IPS DF 4.7 (cell line): ENCODE results near the gene NMD3.
A peak's percentile ranks its signal among the peaks of the same experiment; 100 is the strongest.

Experiments
- DNase-seq: peaks from one replicate; pipeline ENCODE4 v3.0.0-alpha.2; 2013; ENCODE audit warnings: low spot score; ENCODE audit errors: extremely low read depth

NMD3 gene

DNA sequence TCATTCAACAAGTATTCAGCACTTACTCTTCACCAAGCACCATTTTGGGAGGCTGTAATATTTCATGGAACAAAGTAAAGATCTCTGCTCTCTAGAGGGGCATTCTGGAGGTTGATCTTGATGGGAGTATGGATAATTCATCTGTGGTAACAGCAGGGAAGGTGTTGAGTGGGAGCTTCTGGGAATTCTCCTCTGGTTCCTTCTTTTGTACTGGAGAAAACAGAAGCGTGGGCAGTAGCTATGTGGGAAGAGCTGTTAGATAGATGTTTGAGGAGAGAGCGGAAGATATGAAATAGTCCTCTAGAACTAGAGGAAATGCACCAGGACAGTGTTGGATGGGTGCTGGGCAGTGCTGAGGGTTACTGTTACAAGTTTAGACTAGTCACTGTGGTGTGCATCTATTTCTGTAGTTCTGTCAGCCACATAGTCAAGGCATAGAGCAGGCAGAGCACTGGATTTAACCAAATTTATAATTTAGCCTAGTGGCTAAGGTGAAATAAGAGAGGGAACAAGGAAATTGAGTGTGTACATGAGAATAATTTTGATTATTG, 9.6 kb downstream of the NMD3 start:
- no peak for DNase-seq

DNA sequence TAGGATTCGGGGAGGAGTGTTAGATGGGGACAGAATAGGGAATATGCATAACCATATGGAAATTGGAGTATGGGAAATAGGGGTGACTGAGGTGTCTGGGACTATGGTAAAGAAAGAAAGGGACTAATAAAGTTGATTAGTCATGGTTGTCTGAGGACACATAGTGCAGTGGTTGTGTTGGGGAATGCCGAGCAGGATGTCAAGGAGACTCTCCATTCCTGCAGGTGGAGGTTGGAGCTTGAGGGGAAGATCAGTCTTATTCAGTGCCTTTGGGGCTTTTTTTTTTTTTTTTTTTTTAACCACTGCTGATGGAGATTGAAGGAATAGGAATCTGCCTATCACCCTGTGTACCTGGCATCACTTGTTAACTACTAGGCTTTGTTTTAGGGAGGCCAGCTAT, 10.8 kb downstream of the NMD3 start:
- no peak for DNase-seq

DNA sequence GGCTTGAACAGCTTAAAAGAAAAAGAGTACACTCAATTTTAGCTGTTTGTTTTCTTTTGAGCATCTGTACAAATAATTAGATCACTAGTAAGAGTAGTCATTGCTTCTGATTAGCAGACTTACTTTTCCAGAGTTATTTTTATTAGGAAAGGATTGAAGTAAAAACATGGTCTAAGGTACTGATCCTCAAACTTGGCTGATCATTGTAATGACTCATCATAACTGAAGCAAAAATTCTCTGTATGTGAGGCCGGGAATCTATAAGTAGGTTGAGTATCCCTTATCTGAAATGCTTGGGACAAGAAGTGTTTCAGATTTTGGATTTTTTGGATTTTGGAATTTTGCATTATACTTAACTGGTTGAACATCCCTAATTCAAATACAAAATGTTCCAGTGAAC, 12.4 kb downstream of the NMD3 start:
- DNase-seq = no peak

DNA sequence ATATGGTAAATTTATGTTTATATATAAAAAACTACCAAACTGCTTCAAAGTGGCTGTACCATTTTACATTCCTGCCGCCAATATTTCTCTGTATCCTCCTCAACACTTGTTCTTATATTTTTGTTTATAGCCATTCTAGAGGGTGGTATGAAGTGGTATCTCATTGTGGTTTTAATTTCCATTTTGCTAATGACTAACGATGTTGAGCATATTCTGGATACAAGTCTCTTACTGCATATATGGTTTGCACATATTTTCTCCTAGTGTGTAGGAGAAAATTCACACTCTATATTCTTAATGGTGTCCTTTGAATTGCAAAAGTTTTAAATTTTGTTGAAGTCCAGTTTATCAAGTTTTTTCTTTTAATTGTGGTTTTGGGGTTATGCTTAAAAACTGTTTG, 15.1 kb downstream of the NMD3 start:
- no peak for DNase-seq

DNA sequence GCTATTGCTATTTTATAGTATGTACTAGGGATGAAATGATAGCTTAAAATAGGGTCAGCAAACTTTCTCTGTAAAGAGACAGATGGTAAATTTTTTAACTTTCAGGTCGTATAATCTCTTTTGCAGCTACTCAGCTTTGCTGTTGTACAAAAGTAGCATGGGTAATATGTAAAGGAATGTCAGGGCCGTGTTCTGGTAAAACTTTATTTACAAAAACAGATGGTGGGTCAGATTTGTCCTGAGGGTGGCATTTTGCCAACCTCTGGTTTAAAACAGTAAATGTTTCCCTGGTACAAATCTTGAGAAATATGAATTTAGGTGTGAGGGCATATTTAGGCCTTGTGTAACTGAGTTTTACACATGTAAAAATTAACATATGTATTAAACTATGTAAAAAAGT, 18.6 kb downstream of the NMD3 start:
- DNase-seq = no peak

DNA sequence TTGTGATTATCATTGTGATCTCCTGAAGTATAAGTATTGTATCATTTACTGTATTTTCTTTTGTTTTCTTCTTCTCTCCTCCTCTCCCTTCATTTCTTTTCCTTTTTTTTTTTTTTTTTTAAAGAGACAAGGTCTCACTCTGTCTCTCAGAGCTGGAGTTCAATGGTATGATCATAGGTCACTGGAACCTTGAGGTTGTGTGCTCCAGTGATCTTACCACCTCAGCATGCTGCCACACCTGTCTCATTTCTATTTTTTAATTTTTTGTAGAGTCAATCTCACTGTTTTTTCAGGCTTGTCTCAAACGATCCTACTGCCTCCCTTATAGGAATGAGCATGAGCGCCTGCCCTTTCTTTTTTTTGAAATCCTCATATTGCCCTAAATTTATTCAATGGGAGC, 23.4 kb downstream of the NMD3 start:
- no peak for DNase-seq

DNA sequence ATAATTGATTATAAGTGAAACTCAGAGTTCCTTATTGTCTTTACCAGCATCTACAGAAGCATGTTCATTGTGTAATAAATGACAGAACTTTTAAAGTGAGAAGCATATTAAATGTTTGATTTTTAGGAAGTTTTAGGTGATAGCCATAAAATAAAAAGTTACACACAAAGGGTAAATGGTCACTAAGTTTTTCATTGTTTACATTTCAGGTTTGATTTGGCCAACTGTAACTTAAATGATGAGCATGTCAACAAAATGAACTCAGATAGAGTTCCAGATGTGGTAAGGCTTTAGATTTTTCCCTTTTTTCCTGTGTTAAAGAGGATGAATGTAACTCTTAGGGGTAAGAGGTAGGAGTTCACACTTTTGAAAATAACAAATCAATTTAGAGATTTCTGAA, 25.9 kb downstream of the NMD3 start:
- DNase-seq = no peak

DNA sequence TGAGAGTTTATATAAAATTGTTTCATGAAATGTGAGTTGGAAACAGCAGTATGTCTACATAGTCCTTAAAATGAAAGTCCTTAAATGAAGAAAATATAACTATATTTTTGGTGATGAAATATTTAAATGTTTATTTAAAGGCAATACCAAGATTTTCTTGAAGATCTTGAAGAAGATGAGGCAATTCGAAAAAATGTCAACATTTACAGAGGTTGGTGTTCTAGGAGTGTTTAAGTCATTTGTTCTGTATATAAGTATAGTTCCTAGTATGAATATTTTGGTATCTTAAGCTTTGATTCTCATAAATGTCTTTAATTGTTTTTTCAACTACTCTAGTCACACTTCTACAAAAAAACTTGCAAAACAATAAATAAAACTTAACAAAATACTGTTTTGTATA, 29.0 kb downstream of the NMD3 start:
- no peak for DNase-seq

DNA sequence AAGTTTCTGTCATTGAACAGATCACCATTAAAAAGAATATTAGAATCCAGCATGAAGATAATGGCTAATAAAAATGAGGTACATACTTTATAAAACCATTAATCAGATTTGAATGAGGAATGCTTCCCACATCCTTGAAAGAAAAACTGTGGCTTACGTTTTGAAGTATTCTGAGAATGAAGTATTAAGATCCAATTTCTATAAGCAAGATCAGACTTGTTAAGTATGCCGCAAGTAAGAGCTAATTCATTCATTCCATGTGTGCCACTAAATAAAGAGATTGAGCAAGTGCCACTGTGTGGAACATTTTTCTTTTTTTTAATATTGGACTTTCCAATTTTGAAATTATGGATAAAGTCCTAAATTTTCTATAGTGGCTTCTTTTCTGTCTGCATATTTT, 30.6 kb downstream of the NMD3 start:
- DNase-seq = no peak

DNA sequence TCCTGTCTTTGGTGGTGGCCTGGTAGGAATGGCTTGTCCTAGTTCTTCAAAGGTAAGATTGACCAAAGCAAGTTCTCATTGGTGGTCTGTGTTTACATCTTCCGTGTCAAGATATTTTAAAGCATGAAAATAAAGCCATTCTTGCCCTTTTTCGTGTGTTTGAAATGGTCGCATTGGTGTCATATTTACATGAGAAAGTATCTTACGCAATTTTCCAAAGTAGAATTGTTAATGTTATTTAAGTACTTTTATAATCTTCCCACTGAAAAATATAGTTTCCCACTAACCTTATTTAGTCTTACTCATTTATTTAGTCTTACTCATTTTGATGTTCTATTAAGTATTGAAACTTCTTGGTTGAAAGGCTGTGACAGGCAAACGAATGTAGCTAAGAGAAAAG, 31.0 kb downstream of the NMD3 start:
- DNase-seq = no peak

DNA sequence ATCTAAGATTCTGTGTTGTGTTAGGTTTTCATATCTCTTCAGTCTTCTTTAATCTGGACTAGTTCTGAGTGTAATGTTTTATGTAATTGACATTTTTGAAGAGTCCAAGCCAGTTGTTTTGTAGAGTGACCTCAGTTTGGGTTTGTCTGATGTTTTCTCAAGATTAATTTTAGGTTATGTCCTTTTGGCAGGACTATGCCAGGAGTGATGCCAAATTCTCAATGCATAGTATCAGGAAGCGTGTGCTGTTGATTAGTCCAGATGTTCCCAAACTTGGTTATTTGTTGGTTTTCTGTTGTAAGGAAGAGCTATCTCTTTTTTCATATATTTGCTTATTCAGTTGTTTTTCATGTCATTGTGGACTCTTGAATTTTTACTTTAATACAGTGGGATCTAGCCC, 32.6 kb downstream of the NMD3 start:
- no peak for DNase-seq

DNA sequence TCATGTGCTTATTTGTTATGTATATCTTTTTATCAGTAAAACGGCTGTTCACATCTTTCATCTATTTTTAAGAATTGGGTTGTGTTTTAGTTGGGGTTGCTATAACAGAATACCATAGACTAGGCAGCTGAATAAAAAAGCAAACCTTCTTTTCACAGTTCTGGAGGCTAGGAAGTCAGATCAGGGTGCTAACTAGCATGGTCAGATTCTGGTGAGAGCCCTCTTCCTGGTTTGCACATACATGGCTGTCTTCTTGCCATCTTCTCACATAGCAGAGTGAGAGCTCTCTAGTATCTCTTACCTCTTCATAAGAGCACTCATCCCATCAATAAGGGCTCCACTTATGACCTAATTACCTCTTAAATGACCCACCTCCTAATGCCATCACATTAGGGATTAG, 33.8 kb downstream of the NMD3 start:
- DNase-seq = no peak

DNA sequence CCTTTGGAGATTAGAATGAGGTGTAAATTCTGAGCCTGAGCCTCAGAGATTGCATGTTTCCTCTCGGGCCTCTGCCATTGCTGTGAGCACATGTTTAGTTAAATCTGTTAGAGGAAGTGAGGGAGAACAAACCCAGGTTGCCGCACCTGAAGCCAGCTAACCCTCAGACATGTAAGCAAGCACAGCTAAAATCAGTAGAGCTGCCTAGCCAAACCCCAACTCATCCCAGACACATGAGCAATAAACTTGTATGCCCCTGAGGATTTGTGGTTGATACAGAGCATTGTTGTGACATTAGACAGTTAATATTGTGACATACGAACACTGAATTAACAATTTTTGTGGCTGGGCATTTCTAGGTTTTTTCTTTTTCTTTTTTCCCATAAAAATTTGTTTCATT, 41.9 kb downstream of the NMD3 start:
- DNase-seq = no peak

DNA sequence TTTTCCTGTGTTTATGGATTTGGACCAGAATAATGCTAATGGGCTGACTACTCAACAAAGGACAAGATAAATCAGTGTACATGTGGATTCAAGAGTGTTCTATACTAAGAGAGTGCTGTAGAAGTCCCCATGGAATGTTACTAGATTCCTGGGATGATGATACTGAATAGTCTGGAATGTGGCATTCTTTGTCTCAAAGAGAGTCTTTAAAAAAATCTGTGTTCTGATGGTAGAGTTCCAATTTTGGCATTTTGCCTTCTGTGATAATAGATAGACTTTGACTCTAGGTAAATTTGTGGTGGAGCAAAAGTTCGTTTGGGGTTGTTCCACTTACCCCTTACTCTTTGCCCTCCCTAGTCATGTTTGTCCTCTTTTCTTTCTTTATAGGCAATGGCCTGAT, 43.7 kb downstream of the NMD3 start:
- no peak for DNase-seq

DNA sequence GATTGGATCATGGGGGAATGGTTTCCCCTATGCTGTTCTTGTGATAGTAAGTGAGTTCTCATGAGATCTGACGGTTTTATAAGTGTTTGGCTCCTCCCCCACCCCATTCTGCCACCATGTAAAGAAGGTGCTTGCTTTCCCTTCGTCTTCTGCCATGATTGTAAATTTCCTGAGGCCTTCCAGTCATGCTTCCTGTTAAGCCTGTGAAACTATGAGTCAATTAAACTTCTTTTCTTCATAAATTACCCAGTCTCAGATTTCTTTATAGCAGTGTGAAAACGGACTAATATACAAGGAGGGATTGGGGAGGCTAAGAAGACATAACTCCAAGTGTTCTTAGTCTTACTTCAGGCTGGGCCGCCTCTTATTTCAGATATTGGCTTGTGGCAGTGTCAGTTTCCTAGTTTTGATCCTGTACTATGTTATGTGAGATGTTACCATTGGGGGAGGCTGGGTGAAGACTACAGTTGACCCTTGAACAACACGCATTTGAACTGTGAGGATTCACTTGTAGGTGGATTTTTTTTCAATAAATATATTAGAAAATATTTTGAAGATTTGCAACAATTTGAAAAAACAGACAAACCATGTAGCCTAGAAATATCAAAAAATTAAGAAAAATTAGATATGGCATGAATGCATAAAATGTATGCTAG, 44.9 kb downstream of the NMD3 start:
- DNase-seq = no peak

DNA sequence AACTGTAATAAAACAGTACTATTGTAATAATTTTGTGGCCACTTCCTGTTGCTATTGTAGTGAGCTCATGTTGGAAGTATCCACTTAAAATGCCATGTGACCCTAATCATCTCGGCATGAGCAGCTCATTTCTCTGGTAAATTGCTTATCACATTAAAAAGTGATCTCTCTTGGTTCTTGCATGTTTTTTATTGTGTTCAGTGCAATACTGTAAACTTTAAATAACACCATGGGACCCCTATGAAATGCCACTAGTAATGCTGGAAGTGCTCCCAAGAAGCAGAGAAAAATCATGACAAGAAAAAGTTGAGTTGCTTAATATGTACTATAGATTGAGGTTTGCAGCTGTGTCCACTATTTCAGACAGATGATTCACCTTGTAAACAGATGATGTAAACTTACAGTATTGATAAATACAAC, 45.6 kb downstream of the NMD3 start:
- no peak for DNase-seq

DNA sequence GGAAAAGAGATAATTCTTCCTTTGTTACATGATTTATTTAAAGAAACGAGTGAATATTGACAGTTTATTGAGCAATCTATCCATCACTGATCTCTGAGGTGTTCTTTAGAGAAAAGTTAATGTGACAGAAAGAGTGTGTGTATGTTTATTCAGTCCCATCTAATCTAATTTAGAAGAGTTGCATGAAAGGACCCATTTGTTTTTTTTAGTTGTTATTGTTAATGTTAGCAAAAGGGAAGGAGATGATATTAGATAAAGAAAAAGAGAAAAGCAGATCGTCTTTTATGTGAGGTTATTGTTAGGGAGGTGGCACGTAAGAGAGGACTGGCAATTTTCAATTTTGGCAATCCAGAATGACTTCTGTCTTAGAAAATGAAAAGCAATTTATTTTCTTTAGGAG, 46.5 kb downstream of the NMD3 start:
- DNase-seq = no peak

DNA sequence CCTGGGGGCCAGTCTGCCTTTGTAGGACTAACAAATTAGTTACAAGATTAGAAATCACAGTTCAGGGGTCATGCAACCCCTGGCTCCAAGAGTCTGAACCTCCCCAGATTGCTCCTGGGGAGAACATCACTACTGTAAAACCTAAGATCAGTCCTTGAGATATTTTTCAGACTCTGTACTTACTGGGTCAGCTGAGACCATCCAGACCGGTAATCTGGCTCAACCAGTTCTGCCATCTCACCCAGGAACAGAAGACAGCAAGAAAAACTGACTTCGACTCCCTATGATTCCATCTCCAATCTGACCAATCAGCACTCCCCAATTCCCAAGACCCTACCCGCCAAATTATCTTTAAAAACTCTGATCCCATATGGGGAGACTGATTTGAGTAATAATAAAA, 47.5 kb downstream of the NMD3 start:
- no peak for DNase-seq

DNA sequence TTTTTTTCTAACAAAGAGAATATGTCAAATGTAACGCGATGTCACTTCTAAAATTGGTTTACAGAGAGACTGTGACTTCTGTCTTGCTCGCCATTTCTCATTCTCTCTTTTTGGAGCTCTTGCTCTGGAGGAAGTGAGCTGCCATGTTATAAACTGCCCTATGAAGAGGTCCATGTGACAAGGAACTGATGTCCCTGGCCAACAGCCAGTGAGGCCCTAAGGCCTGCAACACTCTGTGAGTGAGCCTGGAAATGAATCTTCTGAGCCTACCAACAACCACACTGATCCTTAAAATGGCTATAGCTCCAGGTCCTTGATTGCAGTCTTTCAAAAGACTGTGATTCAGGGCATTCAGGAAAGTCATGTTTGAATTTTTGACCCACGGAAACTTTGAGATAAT, 49.9 kb downstream of the NMD3 start:
- DNase-seq = no peak

DNA sequence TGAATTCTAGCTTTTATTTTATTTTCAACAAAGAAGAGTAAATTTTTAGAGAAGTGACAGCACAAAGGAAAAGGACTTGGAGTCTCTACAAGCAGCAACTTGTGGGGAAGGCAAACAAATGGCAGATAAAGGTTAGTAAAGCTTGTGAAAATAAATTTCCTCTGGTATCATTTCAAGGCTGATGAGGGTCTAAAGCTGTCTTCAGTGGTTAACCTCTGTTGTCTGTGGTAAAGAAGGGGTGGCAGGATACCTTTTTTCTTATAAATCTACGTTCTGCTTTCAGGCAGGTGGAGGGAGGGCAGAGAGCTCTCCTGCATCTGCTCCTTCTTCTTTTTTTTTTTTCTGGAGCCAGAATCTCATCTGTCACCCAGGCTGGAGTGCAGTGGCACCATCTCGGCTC, 50.5 kb downstream of the NMD3 start:
- DNase-seq = no peak

DNA sequence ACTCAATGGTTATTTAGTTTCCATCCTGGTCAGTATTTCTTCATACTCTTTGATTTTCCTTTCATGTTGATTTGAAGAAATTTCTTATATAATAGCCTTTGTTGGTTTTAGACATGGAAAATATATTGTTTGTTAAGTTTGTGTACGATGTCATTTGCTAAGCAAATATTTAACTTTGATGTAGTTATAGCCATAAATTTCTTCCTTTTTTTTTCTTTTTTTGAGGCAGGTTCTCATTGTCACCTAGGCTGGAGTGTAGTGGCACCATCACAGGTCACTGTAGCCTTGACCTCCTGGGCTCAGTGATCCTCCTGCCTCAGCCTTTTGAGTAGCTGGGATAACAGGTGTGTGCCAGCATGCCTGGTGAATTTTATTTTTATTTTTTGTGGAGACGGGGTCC, 51.4 kb downstream of the NMD3 start:
- no peak for DNase-seq

DNA sequence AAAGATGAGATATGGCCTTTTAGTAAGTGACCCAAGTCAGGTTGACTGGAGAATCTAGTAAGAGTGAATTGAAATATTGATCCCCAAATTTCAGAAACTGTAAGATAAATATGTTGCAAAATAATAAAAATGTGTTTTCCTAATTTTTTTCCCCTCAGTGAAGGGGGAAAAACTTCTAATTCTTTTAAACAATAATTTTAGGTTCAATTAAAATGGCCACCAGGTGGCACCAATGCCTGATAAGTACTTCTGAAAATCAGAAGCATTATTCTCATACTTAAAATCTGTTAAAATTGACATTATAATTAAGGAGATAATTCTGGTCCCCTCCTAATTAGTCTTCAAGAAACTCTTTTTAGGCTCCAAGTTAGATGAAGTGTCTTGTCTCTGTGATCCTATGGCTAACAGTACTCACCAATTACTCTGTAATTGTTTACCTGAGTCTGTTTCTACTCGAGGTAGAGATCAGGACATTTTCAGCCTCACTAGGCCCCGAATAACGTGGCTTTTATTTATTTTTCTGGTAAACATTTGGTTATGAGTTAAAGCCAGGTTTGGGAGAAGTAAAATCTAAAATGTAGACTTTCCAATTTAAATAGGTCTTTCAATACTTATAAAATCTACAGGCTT, 52.6 kb downstream of the NMD3 start:
- DNase-seq = no peak

DNA sequence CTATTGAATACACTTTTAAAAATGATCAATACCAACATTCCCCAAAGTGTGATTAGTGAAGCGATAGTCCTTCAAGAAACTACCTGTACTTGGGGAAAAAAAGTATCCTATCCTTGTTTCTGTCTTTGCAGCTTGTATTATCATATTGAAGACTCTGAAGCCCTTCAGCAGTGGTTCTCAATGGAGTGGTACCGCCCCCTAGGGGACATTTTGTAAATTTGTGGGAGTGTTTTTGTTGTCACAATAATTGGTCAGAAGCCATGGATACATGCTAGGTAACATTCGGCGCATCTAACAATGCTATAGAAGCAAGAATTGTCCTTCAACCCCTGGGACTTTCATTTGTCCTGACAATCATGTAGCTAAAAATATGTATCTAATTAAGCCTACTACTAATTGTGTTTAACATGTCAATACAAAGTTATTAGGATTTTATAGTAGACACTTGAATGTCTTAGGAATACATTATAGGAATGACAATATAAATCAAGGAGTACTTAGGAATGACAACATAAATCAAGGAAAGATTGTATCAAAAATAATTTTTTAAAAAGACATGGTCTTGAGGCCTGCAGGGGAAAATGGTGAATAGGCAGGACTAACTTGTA, 53.7 kb downstream of the NMD3 start:
- DNase-seq = peak; percentile 16
